ENCODE data around the gene RAP1GAP. TPM values are rescaled to one million over a fixed set of nuclear protein-coding genes. Genes with fewer than 3 reads are reported as not detected.

RAP1GAP gene
- total and polyA plus RNA-seq, 3 experiments from 2014 or later = 0.44 to 0.50 TPM; not detected in 1

DNA sequence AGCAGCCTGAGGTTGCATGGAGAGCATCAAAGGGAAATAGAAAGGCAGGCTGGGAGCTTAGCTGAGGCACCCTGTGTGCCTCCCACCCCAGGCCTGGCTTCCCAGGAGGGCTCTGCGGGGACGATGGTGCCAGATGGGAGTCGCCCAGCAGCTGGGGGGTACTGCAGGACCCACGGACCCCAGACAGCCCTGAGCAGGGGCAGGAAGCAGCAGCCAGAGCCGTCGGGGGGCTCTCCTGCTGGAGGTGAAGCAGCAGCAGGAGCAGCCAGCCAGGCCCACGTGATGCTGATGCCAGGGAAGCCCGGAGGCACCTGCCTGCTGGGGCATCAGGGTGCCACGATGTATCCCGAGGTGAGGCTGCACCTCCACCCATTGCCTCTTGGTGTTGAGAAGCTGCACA is 20.4 kb downstream of the RAP1GAP start:
- Mint-ChIP-seq H3K27ac (no peak overlapping the region), H3K4me1 (peaks cover 14 to 21% (median 15%) of the 10 kb centered on the region in 3 donors), H3K27me3 (peaks cover 27 to 31% of the 10 kb centered on the region in 2 donors), H3K36me3 (no peaks in the 10 kb centered on the region), H3K4me3 (peak overlapping the region in 1 of 7 donors; percentile 24), H3K9me3 (no peaks in the 10 kb centered on the region)
- Histone ChIP-seq H3K9me3 (ENCODE audit: low read length) (no peaks in the 10 kb centered on the region), H3K36me3 (ENCODE audit: insufficient read depth, low read length) (no peaks in the 10 kb centered on the region), H3K4me1 (ENCODE audit: insufficient read depth, low read length) (peaks cover 11% of the 10 kb centered on the region), H3K27me3 (ENCODE audit: insufficient read depth, low read length, poor library complexity, severe bottlenecking) (peaks cover 6% of the 10 kb centered on the region), H3K27ac (ENCODE audit: low read depth, low read length) (no peak overlapping the region), H3K4me3 (ENCODE audit: low read length) (no peak overlapping the region)
- CTCF ChIA-PET = no interaction called here
- POLR2A ChIA-PET = no interaction called here
- DNase-seq = no peak

DNA sequence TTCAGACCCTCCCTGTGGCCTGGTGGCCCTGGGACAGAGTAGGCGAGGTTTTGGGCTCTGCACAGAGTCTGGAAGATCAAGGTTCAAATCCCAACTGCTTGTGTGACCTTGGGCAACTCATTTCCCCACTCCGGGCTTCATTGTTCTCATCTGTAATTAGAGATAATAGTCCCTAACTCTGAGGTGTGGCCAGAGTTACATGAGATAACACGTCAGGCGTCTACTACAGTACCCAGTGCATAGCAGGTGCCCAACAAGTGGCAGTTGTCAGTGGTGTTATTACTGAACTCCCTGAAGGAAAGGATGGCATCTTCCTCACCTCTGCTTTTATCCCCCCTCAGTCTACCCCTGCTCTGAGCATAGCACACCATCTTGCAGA is 20.8 kb downstream of the RAP1GAP start:
- Histone ChIP-seq H3K36me3 (ENCODE audit: insufficient read depth, low read length) (no peaks in the 10 kb centered on the region), H3K4me1 (ENCODE audit: insufficient read depth, low read length) (peaks cover 11% of the 10 kb centered on the region), H3K27ac (ENCODE audit: low read depth, low read length) (no peak overlapping the region), H3K27me3 (ENCODE audit: insufficient read depth, low read length, poor library complexity, severe bottlenecking) (peaks cover 6% of the 10 kb centered on the region), H3K4me3 (ENCODE audit: low read length) (no peak overlapping the region), H3K9me3 (ENCODE audit: low read length) (no peaks in the 10 kb centered on the region)
- Mint-ChIP-seq H3K4me3 (peak overlapping the region in 2 of 7 donors; percentile 24 to 28), H3K9me3 (no peaks in the 10 kb centered on the region), H3K27me3 (peaks cover 25 to 35% of the 10 kb centered on the region in 2 donors), H3K4me1 (peaks cover 14 to 21% (median 15%) of the 10 kb centered on the region in 3 donors), H3K36me3 (no peaks in the 10 kb centered on the region), H3K27ac (no peak overlapping the region)
- CTCF ChIA-PET = no interaction called here
- POLR2A ChIA-PET = no interaction called here
- DNase-seq = no peak

DNA sequence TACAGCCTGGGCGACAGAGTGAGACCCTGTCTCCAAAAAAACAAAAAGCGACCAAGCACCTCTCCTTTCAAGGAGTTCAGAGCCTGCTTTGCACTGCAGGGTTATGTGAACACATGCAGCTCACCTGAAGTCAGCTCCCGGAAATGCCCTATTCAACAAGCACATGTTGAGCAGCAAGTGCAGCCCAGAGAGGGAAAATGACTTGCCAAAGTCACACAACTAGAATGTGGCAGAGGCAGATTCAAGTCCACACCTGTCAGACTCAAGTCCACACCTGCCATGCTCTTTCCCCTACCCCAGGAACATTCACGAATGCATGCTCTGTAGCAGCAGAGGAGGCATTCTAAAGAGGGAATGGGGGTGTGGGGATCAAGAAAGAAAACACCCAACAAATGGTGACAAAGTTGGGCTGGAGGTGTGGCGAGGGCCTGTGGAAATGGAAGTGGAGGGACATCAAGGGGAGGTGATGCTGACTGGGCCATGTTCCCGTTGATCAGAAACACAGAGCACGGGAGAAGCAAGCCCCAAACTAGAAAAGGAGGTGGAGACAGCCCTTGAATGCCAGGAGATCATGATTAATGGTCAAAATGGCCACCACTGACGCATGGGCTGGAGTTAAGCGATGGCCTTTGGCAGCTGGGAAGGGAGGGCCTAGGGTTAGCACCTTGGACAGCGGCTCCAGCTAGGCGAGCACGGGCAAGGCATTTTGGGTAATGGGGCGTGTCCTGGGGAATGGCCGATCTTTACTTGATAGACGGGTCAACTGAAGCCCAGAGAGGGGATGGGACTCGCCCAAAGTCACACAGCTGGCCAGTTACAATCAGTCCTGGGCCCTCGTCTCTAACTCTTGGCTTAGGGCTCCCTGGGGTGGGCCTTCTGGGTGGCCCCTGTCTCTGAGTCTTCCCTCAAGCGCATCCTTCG is 21.5 kb downstream of the RAP1GAP start:
- Mint-ChIP-seq H3K9me3 (no peaks in the 10 kb centered on the region), H3K27me3 (peaks cover 27 to 39% of the 10 kb centered on the region in 2 donors), H3K27ac (no peak overlapping the region), H3K4me1 (peaks cover 14 to 16% (median 15%) of the 10 kb centered on the region in 3 donors), H3K36me3 (no peaks in the 10 kb centered on the region), H3K4me3 (no peak overlapping the region)
- H3K9me3 ChIP-seq (ENCODE audit: low read length) = no peaks in the 10 kb centered on the region
- H3K27me3 ChIP-seq (ENCODE audit: insufficient read depth, low read length, poor library complexity, severe bottlenecking) = peaks cover 6% of the 10 kb centered on the region
- no peaks in the 10 kb centered on the region for H3K36me3 ChIP-seq (ENCODE audit: insufficient read depth, low read length)
- H3K27ac ChIP-seq (ENCODE audit: low read depth, low read length) = no peak overlapping the region
- CTCF ChIA-PET = no interaction called here
- DNase-seq = no peak
- no peak overlapping the region for H3K4me3 ChIP-seq (ENCODE audit: low read length)
- H3K4me1 ChIP-seq (ENCODE audit: insufficient read depth, low read length) = peaks cover 11% of the 10 kb centered on the region
- POLR2A ChIA-PET = no interaction called here

DNA sequence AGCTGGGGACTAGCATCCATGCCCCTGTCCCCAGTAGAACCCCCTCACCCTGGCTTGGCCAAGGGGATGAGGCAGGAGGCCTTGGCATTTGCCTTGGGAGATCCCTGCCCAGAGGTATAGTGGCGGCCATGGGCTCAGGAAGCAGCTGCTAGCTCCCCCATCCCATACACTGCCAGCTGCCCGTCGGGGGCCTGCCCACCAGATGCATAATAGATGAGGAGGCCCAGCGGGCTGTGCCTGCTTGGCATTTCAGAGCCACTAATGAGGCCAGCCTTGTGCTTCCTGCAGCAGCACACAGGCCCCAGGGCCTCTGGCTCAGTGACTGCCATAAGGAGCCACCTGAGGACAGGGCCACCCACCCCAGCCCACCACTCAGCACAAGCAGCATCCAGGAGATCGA is 23.6 kb downstream of the RAP1GAP start:
- Mint-ChIP-seq H3K36me3 (no peaks in the 10 kb centered on the region), H3K27ac (no peak overlapping the region), H3K9me3 (no peaks in the 10 kb centered on the region), H3K27me3 (peaks cover 30 to 55% of the 10 kb centered on the region in 2 donors), H3K4me3 (no peak overlapping the region), H3K4me1 (peaks cover 0 to 2% (median 0%) of the 10 kb centered on the region in 3 donors)
- H3K27ac ChIP-seq (ENCODE audit: low read depth, low read length) = no peak overlapping the region
- no peaks in the 10 kb centered on the region for H3K36me3 ChIP-seq (ENCODE audit: insufficient read depth, low read length)
- ChIA-PET POLR2A (no interaction called here), CTCF (no interaction called here)
- peaks cover 6% of the 10 kb centered on the region for H3K27me3 ChIP-seq (ENCODE audit: insufficient read depth, low read length, poor library complexity, severe bottlenecking)
- H3K4me1 ChIP-seq (ENCODE audit: insufficient read depth, low read length) = peaks cover 2% of the 10 kb centered on the region
- DNase-seq = no peak
- H3K4me3 ChIP-seq (ENCODE audit: low read length) = no peak overlapping the region
- H3K9me3 ChIP-seq (ENCODE audit: low read length) = no peaks in the 10 kb centered on the region

DNA sequence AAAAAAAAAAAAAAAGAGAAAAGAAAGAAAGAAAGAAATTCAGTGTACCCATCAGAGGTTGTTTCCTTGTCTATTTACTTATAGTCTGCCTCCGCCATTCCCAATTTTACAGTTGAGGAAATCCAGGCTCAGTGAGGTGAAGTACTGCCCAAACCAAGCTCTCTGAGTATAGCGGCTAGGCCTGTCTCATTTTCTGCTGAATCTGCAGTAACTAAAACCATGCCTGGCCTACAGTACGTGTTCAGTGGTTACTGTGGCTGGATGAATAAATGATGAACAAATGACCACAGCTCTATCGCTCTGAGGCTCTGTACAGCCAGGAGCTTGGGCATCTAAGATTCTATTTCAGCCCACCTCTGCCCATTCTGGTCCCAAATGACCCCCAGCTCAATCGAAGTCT is 24.3 kb downstream of the RAP1GAP start:
- ChIA-PET CTCF (no interaction called here), POLR2A (no interaction called here)
- Histone ChIP-seq H3K4me1 (ENCODE audit: insufficient read depth, low read length) (no peaks in the 10 kb centered on the region), H3K36me3 (ENCODE audit: insufficient read depth, low read length) (no peaks in the 10 kb centered on the region), H3K27me3 (ENCODE audit: insufficient read depth, low read length, poor library complexity, severe bottlenecking) (peaks cover 6% of the 10 kb centered on the region), H3K9me3 (ENCODE audit: low read length) (no peaks in the 10 kb centered on the region), H3K4me3 (ENCODE audit: low read length) (no peak overlapping the region), H3K27ac (ENCODE audit: low read depth, low read length) (no peak overlapping the region)
- no peak overlapping the region for H3K4me3 Mint-ChIP-seq
- DNase-seq = no peak
- peaks cover 0 to 2% (median 0%) of the 10 kb centered on the region in 3 donors for H3K4me1 Mint-ChIP-seq
- H3K9me3 Mint-ChIP-seq = no peaks in the 10 kb centered on the region
- no peak overlapping the region for H3K27ac Mint-ChIP-seq
- no peaks in the 10 kb centered on the region for H3K36me3 Mint-ChIP-seq
- H3K27me3 Mint-ChIP-seq = peaks cover 30 to 60% of the 10 kb centered on the region in 2 donors

DNA sequence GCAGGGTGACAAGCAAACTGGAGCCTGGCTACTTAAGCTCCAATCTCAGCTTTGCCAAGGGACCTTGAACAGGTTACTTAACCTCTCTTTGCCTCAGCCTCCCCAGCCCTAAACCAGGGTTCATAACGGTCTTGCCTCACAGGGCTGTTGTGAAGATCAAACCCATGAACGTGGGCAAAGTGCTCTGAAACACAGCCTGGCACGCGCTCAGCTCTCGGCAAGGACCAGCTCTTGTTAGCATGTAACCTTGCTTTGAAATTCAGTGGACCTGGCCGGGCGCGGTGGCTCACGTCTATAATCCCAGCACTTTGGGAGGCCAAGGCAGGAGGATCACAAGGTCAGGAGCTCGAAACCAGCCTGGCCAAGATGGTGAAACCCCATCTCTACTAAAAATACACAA is 24.8 kb downstream of the RAP1GAP start:
- no peaks in the 10 kb centered on the region for H3K9me3 Mint-ChIP-seq
- DNase-seq = no peak
- no peaks in the 10 kb centered on the region for H3K9me3 ChIP-seq (ENCODE audit: low read length)
- H3K4me3 Mint-ChIP-seq = no peak overlapping the region
- no peaks in the 10 kb centered on the region for H3K36me3 ChIP-seq (ENCODE audit: insufficient read depth, low read length)
- H3K4me1 ChIP-seq (ENCODE audit: insufficient read depth, low read length) = no peaks in the 10 kb centered on the region
- peaks cover 27 to 60% of the 10 kb centered on the region in 2 donors for H3K27me3 Mint-ChIP-seq
- no peak overlapping the region for H3K27ac ChIP-seq (ENCODE audit: low read depth, low read length)
- peaks cover 0 to 2% (median 0%) of the 10 kb centered on the region in 3 donors for H3K4me1 Mint-ChIP-seq
- no peaks in the 10 kb centered on the region for H3K36me3 Mint-ChIP-seq
- ChIA-PET POLR2A (no interaction called here), CTCF (no interaction called here)
- H3K27ac Mint-ChIP-seq = no peak overlapping the region
- H3K27me3 ChIP-seq (ENCODE audit: insufficient read depth, low read length, poor library complexity, severe bottlenecking) = peaks cover 6% of the 10 kb centered on the region
- no peak overlapping the region for H3K4me3 ChIP-seq (ENCODE audit: low read length)

DNA sequence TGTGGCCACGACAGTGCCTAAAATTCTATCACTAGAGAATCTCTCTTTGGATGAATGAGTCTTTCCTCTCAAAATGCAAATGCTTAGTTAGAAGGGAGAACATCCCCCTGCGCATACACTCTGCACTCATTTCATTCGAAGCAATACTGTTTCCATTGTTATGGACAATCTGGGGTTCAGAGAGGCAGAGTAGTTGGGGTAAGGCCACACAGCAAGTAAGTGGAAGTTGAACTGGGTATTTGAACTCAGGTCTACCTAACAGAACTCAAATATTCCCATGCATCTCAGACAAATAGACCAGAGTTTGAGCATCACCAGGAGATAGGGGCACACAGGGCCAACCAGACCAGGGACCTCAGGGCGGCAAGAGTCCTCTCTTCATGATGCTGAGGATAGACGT is 25.5 kb downstream of the RAP1GAP start:
- H3K27ac Mint-ChIP-seq = no peak overlapping the region
- no peaks in the 10 kb centered on the region for H3K9me3 Mint-ChIP-seq
- Histone ChIP-seq H3K36me3 (ENCODE audit: insufficient read depth, low read length) (no peaks in the 10 kb centered on the region), H3K4me3 (ENCODE audit: low read length) (no peak overlapping the region), H3K27ac (ENCODE audit: low read depth, low read length) (no peak overlapping the region), H3K9me3 (ENCODE audit: low read length) (no peaks in the 10 kb centered on the region), H3K4me1 (ENCODE audit: insufficient read depth, low read length) (no peaks in the 10 kb centered on the region), H3K27me3 (ENCODE audit: insufficient read depth, low read length, poor library complexity, severe bottlenecking) (peaks cover 6% of the 10 kb centered on the region)
- DNase-seq = no peak
- ChIA-PET CTCF (no interaction called here), POLR2A (no interaction called here)
- H3K4me3 Mint-ChIP-seq = no peak overlapping the region
- H3K36me3 Mint-ChIP-seq = no peaks in the 10 kb centered on the region
- H3K4me1 Mint-ChIP-seq = no peaks in the 10 kb centered on the region
- H3K27me3 Mint-ChIP-seq = peaks cover 24 to 60% of the 10 kb centered on the region in 2 donors

DNA sequence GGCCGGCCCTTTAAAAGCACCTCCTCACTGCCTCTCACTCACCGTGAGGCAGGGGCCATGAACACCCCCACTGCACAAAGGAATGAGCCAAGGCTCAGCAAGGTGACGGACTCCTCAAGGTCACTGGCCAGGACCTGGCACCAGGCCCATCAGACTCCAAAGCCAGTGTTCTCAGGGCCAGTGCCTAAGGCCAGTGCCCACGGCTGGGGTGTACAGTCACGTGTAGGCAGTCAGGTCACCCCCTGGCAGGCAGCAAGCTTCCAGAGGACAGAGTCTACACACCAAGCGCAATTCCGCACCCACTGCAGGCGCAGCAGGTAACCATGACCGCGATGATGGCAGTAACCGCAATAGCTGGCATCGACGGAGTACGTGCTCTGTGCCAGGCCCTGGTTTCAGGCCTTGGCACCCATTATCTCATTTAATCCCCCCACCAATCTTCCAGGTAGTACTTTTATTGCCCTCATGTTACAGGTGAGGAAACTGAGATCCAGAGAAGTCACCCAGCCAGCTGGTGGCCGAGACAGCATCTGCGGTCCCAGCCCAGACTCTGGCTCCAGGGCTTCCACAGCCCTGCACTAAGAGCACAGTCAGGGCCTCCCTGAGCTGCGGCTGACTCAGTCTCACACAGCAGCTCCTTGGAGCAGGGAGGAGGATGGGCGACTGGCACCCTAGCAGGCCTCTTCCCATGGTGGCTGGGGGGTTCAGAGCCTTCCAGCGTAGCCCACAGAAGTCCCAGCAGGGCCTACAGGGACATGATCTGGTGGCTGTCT is 27.0 kb downstream of the RAP1GAP start:
- no peaks in the 10 kb centered on the region for H3K9me3 Mint-ChIP-seq
- DNase-seq = no peak
- Histone ChIP-seq H3K36me3 (ENCODE audit: insufficient read depth, low read length) (no peaks in the 10 kb centered on the region), H3K27me3 (ENCODE audit: insufficient read depth, low read length, poor library complexity, severe bottlenecking) (peaks cover 5% of the 10 kb centered on the region), H3K9me3 (ENCODE audit: low read length) (no peaks in the 10 kb centered on the region), H3K27ac (ENCODE audit: low read depth, low read length) (no peak overlapping the region), H3K4me3 (ENCODE audit: low read length) (no peak overlapping the region), H3K4me1 (ENCODE audit: insufficient read depth, low read length) (no peaks in the 10 kb centered on the region)
- H3K4me1 Mint-ChIP-seq = no peaks in the 10 kb centered on the region
- POLR2A ChIA-PET = no interaction called here
- no peak overlapping the region for H3K4me3 Mint-ChIP-seq
- H3K27me3 Mint-ChIP-seq = peaks cover 17 to 54% of the 10 kb centered on the region in 2 donors
- CTCF ChIA-PET = no interaction called here
- no peak overlapping the region for H3K27ac Mint-ChIP-seq
- H3K36me3 Mint-ChIP-seq = no peaks in the 10 kb centered on the region

All from CD8-positive, alpha-beta memory T cell (primary cell).